ENCODE data around the gene UBR1. TPM values are rescaled to one million over a fixed set of nuclear protein-coding genes. Genes with fewer than 3 reads are reported as not detected.

The UBR1 gene
- total RNA-seq, 1 experiment from 2014 or later = 17.9 TPM

DNA sequence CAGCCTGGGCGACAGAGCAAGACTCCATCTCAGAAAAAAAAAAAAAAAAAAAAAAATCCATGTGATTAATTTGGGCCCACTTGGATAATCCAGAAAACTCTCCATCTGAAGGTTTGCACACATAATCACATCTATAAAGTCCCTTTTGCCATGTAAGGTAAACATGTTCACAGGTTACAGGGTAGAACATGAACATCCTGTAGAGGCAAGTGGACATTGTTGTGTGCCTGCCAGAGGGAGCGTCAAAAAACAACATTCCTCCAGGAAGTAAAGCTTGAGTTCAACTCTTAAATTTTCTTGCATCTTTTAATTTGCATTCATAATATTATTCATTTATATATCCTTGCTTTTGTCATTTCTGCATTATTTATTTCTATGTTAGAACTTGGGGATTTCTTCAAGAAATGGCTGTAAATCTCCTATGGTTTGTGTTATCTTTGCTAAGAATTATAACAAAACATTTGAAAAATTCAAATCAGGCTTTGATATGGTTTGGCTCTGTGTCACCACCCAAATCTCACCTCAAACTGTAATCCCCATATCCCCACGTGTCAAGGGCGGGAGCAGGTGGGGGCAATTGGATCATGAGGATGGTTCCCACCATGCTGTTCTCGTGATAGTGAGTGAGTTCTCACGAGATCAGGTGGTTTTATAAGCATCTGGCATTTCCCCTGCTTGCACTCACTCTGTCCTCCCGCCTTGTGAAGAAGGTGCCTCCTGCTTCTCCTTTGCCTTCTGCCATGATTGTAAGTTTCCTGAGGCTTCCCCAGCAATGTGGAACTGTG, 173.9 kb downstream of the UBR1 start:
- ChIA-PET CTCF (no interaction called here), POLR2A (no interaction called here), RAD21 (ENCODE audit: low non-redundant PET in 1 of 2, low total read pairs in 2 of 2, uncharacterized antibody in 2 of 2, unreplicated experiment in 2 of 2) (no interaction called here)
- BruUV-seq (replicated peaks) = no TSS peak
- H2AFZ ChIP-seq (ENCODE audit: low read depth, low read length, poor library complexity, severe bottlenecking) = no peak overlapping the region
- no peaks in the 10 kb centered on the region for H3K27me3 ChIP-seq (ENCODE audit: insufficient read depth, low read length)
- H3K36me3 ChIP-seq (ENCODE audit: control insufficient read depth in 1 of 2, insufficient read depth in 2 of 2, low read length in 2 of 2) = no peaks in the 10 kb centered on the region
- H3K4me1 ChIP-seq (ENCODE audit: control insufficient read depth in 1 of 2, insufficient read depth in 2 of 2, low read length in 2 of 2) = no peaks in the 10 kb centered on the region
- no peaks in the 10 kb centered on the region for H3K79me2 ChIP-seq (ENCODE audit: insufficient read depth, low read length)
- no peaks in the 10 kb centered on the region for H3K9me3 ChIP-seq (ENCODE audit: control insufficient read depth in 1 of 2, insufficient read depth in 1 of 2, low read depth in 1 of 2, low read length in 2 of 2)
- intact Hi-C loops (cut with micrococcal nuclease) = no loop called here
- no peak overlapping the region for H3K4me3 ChIP-seq (replicated peaks in 1 of 2; ENCODE audit: low read depth in 1 of 2, low read length in 2 of 2)
- H4K20me1 ChIP-seq (ENCODE audit: insufficient read depth) = no peaks in the 10 kb centered on the region
- no peak for DNase-seq (ENCODE audit: low read depth, low spot score)
- H3K9me2 ChIP-seq (ENCODE audit: insufficient read depth) = no peaks in the 10 kb centered on the region
- TF ChIP-seq TCF7L2 (IDR thresholded peaks at IDR 0.05; ENCODE audit: borderline replicate concordance, extremely low read depth, insufficient read depth, insufficient read length) = no peak
- no peak for TF ChIP-seq JUND (IDR thresholded peaks at IDR 0.05)
- TF ChIP-seq, protein P1, sequence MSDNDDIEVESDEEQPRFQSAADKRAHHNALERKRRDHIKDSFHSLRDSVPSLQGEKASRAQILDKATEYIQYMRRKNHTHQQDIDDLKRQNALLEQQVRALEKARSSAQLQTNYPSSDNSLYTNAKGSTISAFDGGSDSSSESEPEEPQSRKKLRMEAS (IDR thresholded peaks at IDR 0.05) = no peak
- TF ChIP-seq CBX3 (IDR thresholded peaks at IDR 0.05; ENCODE audit: low read depth) = no peak
- TF ChIP-seq, protein P2, sequence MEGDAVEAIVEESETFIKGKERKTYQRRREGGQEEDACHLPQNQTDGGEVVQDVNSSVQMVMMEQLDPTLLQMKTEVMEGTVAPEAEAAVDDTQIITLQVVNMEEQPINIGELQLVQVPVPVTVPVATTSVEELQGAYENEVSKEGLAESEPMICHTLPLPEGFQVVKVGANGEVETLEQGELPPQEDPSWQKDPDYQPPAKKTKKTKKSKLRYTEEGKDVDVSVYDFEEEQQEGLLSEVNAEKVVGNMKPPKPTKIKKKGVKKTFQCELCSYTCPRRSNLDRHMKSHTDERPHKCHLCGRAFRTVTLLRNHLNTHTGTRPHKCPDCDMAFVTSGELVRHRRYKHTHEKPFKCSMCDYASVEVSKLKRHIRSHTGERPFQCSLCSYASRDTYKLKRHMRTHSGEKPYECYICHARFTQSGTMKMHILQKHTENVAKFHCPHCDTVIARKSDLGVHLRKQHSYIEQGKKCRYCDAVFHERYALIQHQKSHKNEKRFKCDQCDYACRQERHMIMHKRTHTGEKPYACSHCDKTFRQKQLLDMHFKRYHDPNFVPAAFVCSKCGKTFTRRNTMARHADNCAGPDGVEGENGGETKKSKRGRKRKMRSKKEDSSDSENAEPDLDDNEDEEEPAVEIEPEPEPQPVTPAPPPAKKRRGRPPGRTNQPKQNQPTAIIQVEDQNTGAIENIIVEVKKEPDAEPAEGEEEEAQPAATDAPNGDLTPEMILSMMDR (IDR thresholded peaks at IDR 0.05 in 2 of 3, conservative IDR thresholded peaks at IDR 0.05 in 1 of 3; ENCODE audit: borderline replicate concordance in 1 of 3, insufficient read depth in 1 of 3, low read depth in 2 of 3, low read length in 2 of 3) = no peak
- no peak for TF ChIP-seq EZH2 (IDR thresholded peaks at IDR 0.05)
- TF ChIP-seq, protein P3, sequence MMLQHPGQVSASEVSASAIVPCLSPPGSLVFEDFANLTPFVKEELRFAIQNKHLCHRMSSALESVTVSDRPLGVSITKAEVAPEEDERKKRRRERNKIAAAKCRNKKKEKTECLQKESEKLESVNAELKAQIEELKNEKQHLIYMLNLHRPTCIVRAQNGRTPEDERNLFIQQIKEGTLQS (IDR thresholded peaks at IDR 0.05) = no peak
- no peak overlapping the region for H3K4me2 ChIP-seq (ENCODE audit: low read length)
- H3K27ac ChIP-seq (ENCODE audit: low read depth, low read length) = no peak overlapping the region
- no peak for ATAC-seq
- no peak overlapping the region for H3K9ac ChIP-seq (ENCODE audit: low read length)

Measured in HCT116 (cell line).